HG03439 (cell line): ENCODE measurements around the gene CDC45.

Experiments used
- ATAC-seq: cut with Tn5 transposase; IDR thresholded peaks from one replicate; pipeline ENCODE4 v1.9.1; 2021; ENCODE audit warnings: mild to moderate bottlenecking, moderate library complexity; ENCODE audit not compliant: unreplicated experiment

CDC45 gene

GRCh38 chr22:19494676-19495173 lies 15.0 kb downstream of the CDC45 start:
- no peak for ATAC-seq

GRCh38 chr22:19495562-19496323 lies 16.0 kb downstream of the CDC45 start:
- ATAC-seq: no peak

- ATAC-seq: no peak
These were observed 16.6 kb downstream of the CDC45 start for GRCh38 chr22:19496324-19496630.

DNA sequence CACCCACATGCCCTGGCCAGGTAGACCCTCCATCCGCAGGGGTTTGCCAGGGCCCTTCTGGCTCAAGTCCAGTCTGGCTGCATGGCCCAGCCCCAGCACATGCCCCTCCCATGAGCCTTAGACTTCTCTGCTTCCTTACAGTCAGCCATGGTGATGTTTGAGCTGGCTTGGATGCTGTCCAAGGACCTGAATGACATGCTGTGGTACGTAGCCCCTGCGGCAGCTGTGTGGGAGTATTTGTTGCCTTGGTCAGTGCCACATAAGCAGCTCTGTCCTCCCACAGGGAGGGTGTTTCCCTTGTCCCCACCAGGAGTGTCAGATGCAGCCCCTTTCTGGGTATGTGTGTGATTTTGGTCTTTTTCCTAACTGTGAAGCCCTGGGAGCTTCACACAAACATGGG lies 17.5 kb downstream of the CDC45 start:
- ATAC-seq: no peak

- no peak for ATAC-seq
These were observed 18.6 kb downstream of the CDC45 start for GRCh38 chr22:19498154-19498865.

DNA sequence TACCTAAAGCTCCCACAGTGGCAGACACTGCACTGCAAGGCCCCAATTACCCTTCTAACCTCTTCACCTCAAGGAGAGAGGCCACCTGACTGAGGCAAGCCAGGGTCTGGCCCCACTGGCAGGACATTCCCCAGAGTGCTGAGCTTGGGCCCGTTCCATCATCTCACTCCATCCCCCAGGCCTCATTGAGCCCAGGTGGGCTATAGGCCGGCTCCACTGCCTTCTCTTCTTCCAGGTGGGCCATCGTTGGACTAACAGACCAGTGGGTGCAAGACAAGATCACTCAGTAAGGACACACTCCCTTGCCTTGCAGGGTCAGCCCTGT lies 19.1 kb downstream of the CDC45 start:
- ATAC-seq: no peak

- ATAC-seq: no peak
These were observed 19.6 kb downstream of the CDC45 start for GRCh38 chr22:19499236-19499879.

- ATAC-seq: no peak
These were observed 20.1 kb downstream of the CDC45 start for GRCh38 chr22:19499880-19500242.

- no peak for ATAC-seq
These were observed 22.3 kb downstream of the CDC45 start for GRCh38 chr22:19501897-19502447.

- ATAC-seq: no peak
These were observed 23.6 kb downstream of the CDC45 start for GRCh38 chr22:19503367-19503766.

GRCh38 chr22:19503869-19504268 lies 24.1 kb downstream of the CDC45 start:
- no peak for ATAC-seq

DNA sequence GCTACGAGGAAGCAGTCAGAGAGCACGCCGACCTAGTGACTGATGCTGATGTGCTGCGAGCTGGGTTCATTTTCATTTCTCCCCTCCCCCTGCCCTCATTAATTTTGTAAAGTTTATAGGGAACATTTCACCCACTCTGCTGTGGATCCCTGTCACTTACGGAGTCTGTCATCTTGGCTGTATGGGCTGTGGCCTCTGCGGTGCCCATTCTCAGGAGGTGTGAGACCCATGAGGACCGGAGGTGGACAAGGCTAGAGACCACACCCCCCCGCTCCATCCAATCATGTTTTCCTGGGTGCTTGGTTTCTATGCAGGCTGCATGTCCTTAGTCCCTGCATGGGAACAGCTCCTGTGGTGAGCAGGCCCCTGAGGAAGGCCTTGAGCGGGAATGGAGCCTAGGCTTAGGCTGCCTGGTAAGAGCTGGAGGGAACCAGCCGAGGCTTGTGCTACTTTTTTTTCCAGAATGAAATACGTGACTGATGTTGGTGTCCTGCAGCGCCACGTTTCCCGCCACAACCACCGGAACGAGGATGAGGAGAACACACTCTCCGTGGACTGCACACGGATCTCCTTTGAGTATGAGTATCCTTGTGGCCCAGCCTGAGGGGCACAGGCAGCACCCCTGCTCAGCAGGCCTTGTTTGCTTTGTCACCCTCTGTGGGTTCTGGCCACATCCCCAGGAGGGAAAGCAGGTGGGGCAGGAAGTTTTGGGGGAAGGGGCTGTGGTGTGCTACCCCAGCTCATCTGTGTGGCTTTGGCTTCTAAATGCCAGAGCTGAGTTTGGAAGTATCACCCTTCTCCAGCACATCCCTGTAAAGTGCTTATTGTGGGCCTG lies 25.4 kb downstream of the CDC45 start:
- no peak for ATAC-seq

GRCh38 chr22:19505735-19506126 lies 26.0 kb downstream of the CDC45 start:
- no peak for ATAC-seq

- no peak for ATAC-seq
These were observed 26.5 kb downstream of the CDC45 start for GRCh38 chr22:19506212-19506611.

GRCh38 chr22:19507534-19507861 lies 27.8 kb downstream of the CDC45 start:
- no peak for ATAC-seq

- no peak for ATAC-seq
These were observed 28.5 kb downstream of the CDC45 start for GRCh38 chr22:19508024-19508776.

DNA sequence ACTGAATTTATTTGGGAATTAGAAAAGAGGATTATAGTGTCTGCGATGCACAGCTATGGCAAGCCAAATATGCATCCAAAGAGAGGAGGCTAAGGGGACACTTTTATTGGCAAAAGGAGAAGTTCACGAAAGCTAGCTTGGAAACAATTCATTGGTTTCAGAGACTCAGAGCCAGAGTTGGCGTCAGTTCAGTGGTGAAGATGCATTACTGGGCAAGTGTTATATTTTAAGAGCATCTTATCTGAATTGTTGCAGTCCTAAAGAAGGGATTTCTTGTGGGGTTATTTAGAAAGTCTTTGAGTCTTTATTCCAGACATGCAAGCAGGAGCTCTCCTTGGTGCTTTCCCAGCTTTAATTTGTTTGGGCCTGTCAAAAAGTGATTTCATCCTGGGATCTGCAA lies 29.5 kb downstream of the CDC45 start:
- ATAC-seq: no peak

DNA sequence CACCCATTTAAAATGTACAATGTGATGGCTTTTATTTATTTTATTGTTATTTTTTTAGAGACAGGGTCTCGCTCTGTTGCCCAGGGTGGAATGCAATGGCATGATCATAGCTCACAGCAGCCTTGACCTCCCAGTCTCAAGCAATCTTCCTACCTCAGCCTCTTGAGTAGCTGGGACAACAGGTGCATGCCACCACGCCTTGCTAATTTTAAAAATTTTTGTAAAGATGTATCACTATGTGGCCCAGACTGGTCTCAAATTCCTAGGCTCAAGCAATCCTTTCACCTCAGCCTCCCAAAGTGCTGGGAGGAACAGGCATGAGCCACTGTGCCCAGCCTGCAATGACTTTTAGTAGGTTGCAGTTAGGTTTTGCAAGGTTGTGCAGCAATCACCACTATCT lies 30.2 kb downstream of the CDC45 start:
- ATAC-seq: no peak

GRCh38 chr22:19510919-19511341 lies 31.2 kb downstream of the CDC45 start:
- no peak for ATAC-seq

DNA sequence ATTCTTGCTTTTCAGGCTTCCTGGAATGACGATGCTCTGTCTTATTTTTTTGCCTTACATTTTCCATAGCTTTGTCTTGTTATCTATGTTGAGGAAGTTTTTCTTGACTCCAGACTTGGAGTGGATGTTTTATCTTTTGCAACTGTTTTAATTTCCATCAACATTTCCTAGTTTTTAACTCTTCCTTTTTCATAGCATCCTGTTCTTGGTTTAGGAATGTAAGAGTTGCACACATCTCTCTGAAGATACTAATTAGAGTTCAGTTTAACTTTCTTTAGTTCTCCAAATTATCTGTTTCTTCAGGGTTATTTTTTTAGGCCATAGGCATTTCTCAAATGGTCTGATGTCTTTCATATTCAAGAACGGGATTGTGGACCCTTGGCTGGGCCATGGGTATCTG lies 34.1 kb downstream of the CDC45 start:
- ATAC-seq: no peak
